GM19025 (cell line): Measurements from ENCODE around the gene DCT.
"Not testable (repeated sequence)": the region's sequence is repeated elsewhere in the genome, so short reads cannot be mapped to it uniquely, and the experiment has no call there.

Experiments
- ATAC-seq: cut with Tn5 transposase; IDR thresholded peaks from one replicate; pipeline ENCODE4 v1.9.1; 2021; ENCODE audit warnings: mild to moderate bottlenecking, low read depth, moderate library complexity; ENCODE audit not compliant: unreplicated experiment

The DCT gene

GRCh38 chr13:94479616-94480015 lies at the start of gene DCT:
Gene DCT, minus strand, starts transcription at chr13:94479682. Its CDS starts 427 bp downstream, at chr13:94479255.
- ATAC-seq = no peak

- not testable (repeated sequence) for ATAC-seq
These were observed 47.5 kb upstream of the DCT start for GRCh38 chr13:94526956-94527355.

GRCh38 chr13:94525781-94526180 lies 46.3 kb upstream of the DCT start:
- no peak for ATAC-seq

DNA sequence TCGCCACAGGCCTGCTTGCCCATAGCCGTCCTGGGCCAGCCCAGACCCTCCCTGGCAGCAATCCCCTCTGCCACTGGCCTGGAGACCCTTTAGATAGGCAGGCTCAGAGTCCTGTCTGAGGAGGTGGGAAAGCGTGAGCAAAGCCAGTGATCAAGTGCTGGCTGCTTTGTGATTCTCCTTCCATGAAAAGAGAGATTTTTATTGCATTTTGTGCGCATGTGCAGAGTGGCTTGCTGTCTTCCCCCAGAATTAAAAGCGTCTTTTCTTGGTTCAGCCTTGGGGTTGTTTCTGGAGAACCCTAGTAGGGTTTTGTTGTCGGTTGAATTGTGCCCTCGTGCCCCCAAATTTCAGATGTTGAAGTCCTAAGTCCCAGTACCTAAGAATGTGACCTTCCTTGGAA lies 44.9 kb upstream of the DCT start:
- no peak for ATAC-seq

DNA sequence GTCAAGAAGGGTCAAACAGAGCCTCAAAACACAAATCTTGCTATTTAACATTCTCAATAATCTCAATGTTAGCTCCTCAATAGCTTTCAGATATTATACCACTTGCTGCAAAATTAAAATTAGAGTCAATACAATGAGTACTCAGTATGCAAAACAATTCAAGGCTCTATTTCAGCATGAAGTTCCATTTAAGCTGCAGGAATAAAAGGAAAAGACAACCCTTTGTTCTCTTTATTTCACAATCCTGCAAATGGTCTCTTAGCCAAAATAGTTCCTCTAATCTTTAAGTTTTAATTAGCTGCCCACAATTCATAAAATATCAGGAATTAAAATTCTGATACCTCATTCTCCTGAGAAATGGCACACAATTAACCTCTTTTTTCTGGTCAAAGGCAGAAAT lies 40.5 kb upstream of the DCT start:
- no peak for ATAC-seq

DNA sequence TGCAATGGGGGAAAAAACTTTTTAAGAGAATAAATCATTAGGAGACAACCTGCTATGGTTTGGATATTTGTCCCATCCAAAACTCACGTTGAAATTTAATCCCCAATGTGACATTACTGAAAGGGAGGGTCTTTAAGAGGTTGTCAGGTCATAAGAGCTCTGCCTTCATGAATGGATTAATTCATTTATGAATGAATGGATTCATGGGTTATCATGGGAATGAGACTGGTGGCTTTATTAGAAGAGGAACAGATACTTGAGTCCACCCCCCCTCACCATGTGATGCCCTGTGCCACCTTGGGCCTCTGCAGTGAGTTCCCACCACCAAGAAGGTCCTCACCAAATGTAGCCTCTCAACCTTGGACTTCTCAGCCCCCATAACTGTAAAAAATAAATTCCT lies 37.0 kb upstream of the DCT start:
- ATAC-seq = no peak

GRCh38 chr13:94515911-94516310 lies 36.4 kb upstream of the DCT start:
- ATAC-seq = no peak

DNA sequence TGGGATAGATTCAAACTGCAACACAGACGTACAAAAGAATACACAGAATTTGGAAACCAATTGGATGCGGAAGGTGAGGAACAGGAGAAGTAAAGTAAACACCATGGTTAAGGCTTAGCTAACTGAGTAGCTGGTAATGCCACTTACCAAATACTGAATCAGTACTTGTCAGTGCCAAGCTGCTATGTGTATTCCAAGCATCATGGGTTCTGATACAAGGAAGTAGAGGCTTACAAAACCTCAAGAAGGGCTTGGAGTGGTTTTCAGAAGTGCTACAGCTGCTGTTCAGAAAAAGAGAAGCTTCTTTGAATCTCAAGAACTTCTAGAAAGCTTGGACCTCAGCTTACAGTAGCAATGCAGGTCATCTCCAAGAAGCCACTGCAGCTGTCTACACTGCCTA lies 35.9 kb upstream of the DCT start:
- no peak for ATAC-seq

DNA sequence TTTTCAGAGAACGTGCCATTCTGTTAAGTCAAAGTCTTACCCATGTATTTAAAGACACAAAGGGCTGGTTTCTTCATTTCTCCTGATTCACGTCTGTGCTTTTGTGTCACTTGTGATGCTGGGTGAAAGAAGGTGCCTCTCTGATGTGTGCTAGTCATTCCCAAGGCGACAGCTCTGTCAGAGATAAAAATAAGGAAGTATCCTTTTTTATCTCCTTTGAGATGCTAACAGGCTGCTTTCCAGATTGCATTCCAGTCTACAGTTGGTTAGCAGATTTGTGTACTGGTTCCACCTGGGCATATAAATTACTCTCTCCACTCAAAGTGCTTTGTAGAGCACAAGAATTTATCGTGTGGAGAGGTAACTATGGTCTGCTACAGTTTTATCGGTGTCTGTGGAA lies 33.5 kb upstream of the DCT start:
- no peak for ATAC-seq

DNA sequence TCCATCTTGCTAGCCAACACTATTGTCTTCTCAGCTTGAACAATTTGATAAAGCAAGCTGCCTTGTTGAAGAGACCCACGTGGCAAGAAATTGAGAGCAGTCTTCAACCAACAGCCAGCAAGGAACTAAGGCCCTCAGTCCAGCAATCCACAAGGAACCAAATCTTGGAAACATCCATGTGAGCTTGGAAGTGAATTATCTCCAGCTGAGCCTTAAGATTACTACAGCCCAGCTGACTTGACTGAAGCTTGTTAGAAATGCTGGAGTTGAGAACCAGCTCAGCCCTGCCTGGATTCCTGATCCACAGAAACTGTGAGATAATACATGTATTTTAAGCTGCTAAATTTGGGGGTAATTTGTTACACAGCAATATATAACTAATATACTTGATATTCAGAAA lies 26.2 kb upstream of the DCT start:
- ATAC-seq = no peak

- no peak for ATAC-seq
These were observed 24.4 kb upstream of the DCT start for GRCh38 chr13:94503851-94504250.

- not testable (repeated sequence) for ATAC-seq
These were observed 19.3 kb upstream of the DCT start for GRCh38 chr13:94498831-94499230.

GRCh38 chr13:94495806-94496205 lies 16.3 kb upstream of the DCT start:
- ATAC-seq = no peak

- ATAC-seq = no peak
These were observed 14.5 kb upstream of the DCT start for GRCh38 chr13:94494026-94494425.

GRCh38 chr13:94487043-94487442 lies 7.6 kb upstream of the DCT start:
- ATAC-seq = no peak

DNA sequence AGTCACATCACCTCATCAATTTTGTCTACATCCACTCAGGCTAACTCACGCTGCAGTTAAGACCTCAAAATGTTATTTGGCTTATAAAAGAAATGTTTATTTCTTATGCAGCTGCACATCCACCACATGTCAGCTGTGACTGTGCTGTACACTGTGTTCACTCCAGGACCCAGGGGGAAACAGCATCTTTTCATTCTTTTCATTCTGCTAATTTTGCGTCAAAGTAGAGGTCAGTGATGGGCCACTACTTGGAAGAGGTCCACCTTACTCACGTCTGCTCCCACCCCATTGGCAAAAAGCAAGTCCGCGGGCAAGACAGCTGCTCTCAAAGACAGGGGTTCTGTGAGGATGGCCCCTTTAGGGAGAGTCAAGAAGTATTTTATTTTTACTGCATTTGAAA lies 4.5 kb upstream of the DCT start:
- no peak for ATAC-seq

DNA sequence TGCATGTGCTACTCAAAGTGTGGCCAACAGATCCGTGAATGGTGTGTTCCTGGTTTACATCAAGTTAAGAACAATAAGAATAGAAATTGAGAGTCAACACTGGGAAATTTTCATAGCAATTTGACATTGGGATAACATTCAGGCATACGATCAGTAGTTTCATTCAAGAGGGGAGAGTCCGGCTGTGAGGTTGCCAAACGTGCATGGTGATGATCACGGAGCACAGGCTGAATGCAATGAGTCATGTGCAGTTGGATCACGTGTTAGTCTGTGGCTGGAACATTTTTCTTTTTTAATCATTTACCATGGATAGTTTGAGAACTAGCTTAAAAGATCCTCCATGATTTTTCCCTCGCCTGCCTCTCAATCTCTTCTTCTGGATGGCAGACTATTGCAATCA lies 2.5 kb upstream of the DCT start:
- no peak for ATAC-seq

GRCh38 chr13:94480672-94481145 lies 1.2 kb upstream of the DCT start:
- ATAC-seq = no peak

DNA sequence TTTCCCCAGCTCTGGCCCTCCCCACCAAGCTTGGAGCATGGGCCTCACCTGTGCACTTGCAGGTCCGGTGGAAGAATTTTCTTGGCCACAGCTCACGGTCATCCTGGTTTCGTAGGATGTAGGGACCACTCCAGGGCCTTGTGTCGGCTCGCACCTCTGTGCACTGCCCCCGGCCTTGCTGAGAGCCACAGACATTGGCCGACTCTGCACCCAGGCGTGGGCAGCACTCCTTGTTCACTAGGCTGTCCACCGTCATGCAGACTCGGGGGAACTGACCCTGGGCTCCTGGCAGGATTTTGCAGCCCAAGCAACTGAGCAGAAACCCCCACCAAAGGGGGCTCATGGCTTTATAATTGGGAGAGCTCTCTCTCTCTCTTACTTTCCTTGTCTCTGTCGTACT lies 569 bp downstream of the DCT start:
- no peak for ATAC-seq

DNA sequence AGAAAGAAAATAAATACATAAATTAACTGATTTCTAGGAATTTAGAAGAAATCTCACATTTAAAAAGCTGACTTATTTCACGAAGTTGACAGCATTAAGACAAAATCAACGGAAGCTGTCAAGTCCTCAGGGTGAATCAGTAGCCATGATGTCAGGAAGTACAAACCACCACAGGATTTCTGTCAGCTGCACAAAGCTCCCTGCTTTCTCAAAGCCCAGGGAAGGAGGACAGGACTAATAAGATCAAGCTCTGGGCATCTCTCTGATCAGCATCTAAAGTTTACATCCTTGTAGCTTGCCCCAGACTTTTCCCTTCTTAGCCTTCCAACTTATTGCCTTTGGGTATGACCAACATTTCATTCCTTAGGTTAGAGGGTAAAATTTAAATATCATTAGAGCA lies 9.4 kb downstream of the DCT start:
- no peak for ATAC-seq

GRCh38 chr13:94464771-94465170 lies 14.7 kb downstream of the DCT start:
- no peak for ATAC-seq

DNA sequence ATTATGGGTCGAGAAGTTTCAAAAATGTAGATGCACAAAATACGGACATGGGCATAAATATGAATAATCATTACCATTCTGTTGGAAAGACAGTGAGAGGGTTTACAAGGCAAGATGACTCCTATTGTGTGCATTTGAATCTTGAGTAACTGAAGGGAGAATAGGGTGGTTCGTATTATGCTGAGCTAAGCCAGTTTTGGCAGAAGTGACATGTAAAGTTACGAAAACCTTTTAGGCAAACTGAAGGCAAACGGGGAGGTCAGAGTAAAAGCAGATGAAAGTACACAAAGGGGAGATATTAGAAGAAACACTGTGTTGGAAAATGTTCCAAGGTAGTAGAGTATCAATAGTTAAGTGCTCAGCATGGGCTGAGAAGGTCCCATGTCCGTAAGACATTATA lies 16.8 kb downstream of the DCT start:
- no peak for ATAC-seq

GRCh38 chr13:94459116-94459515 lies 20.4 kb downstream of the DCT start:
- no peak for ATAC-seq
